WTC11 (cell line): ENCODE data around the gene HIVEP2. TPM values are rescaled to one million over a fixed set of nuclear protein-coding genes. Genes with fewer than 3 reads are reported as not detected.

Source experiments
- ATAC-seq: fragments of 200-7000 bp; cut with Tn5 transposase; 2 replicates; pipeline ENCODE4 v1.10.0; 2021; ENCODE audit warnings: mild to moderate bottlenecking, moderate library complexity
- CTCF ChIA-PET: fragments of 300-600 bp; sonication (Branson Sonifier 250); formaldehyde crosslinking; loops from one replicate; lab custom pipeline; 2021; ENCODE audit warnings: antibody characterized with exemption; lab: Charles Lee
- POLR2A ChIA-PET: fragments of 350-600 bp; sonication (Branson Sonifier 250); formaldehyde crosslinking; loops from one replicate; lab custom pipeline; 2021; ENCODE audit warnings: antibody characterized with exemption; lab: Charles Lee
- DNase-seq: peaks from one replicate; pipeline ENCODE4 v3.0.0; 2021; ENCODE audit warnings: low spot score
- H3K27ac Mint-ChIP-seq: 2 replicates; pipeline ENCODE4 v1.8.0; 2021; ENCODE audit warnings: mixed read lengths
- H3K27me3 Mint-ChIP-seq: 2 replicates; pipeline ENCODE4 v1.8.0; 2021; ENCODE audit warnings: low read depth, mild to moderate bottlenecking, moderate library complexity, mixed read lengths
- H3K36me3 Mint-ChIP-seq: 2 replicates; pipeline ENCODE4 v1.8.0; 2021; ENCODE audit warnings: mixed read lengths
- H3K4me1 Mint-ChIP-seq: 2 replicates; pipeline ENCODE4 v1.8.0; 2022; ENCODE audit warnings: mixed read lengths
- H3K4me3 Mint-ChIP-seq: 2 replicates; pipeline ENCODE4 v1.8.0; 2021; ENCODE audit warnings: mild to moderate bottlenecking, moderate library complexity, mixed read lengths
- H3K9me3 Mint-ChIP-seq: 2 replicates; pipeline ENCODE4 v1.8.0; 2021; ENCODE audit warnings: mixed read lengths
- ARID4B ChIP-seq: sonication (generic); formaldehyde crosslinking; IDR thresholded peaks from 2 replicates; pipeline ENCODE4 v1.8.0; 2023; ENCODE audit warnings: missing genetic modification reagents, mild to moderate bottlenecking, borderline replicate concordance
- ATF3 ChIP-seq: sonication (generic); formaldehyde crosslinking; conservative IDR thresholded peaks from 2 replicates; pipeline ENCODE4 v1.8.1; 2022; ENCODE audit warnings: mild to moderate bottlenecking, missing genetic modification reagents
- ATF6 ChIP-seq: sonication (generic); formaldehyde crosslinking; IDR thresholded peaks from 2 replicates; pipeline ENCODE4 v1.8.1; 2023; ENCODE audit warnings: mild to moderate bottlenecking, missing genetic modification reagents
- E2F5 ChIP-seq: sonication (generic); formaldehyde crosslinking; IDR thresholded peaks from 2 replicates; pipeline ENCODE4 v1.8.1; 2022; ENCODE audit warnings: mild to moderate bottlenecking, moderate library complexity, missing genetic modification reagents
- EMX1 ChIP-seq: fragments of 250-450 bp; sonication (Bioruptor Pico); IDR thresholded peaks from 2 replicates; pipeline ENCODE4 v1.8.0; 2021; ENCODE audit warnings: mild to moderate bottlenecking
- ESRRA ChIP-seq: sonication (generic); formaldehyde crosslinking; IDR thresholded peaks from 2 replicates; pipeline ENCODE4 v1.8.1; 2022; ENCODE audit warnings: mild to moderate bottlenecking, missing genetic modification reagents, borderline replicate concordance
- FOXK1 ChIP-seq: sonication (generic); formaldehyde crosslinking; IDR thresholded peaks from 2 replicates; pipeline ENCODE4 v1.8.0; 2022; ENCODE audit warnings: mild to moderate bottlenecking, moderate library complexity, missing genetic modification reagents
- GABPB1 ChIP-seq: sonication (generic); formaldehyde crosslinking; IDR thresholded peaks from 2 replicates; pipeline ENCODE4 v1.8.1; 2023; ENCODE audit warnings: mild to moderate bottlenecking, missing genetic modification reagents
- KAT7 ChIP-seq: sonication (generic); formaldehyde crosslinking; IDR thresholded peaks from 2 replicates; pipeline ENCODE4 v1.8.1; 2023; ENCODE audit warnings: missing genetic modification reagents, mild to moderate bottlenecking, borderline replicate concordance
- MAX ChIP-seq: sonication (generic); formaldehyde crosslinking; IDR thresholded peaks from 2 replicates; pipeline ENCODE4 v1.8.0; 2022; ENCODE audit warnings: mild to moderate bottlenecking, missing genetic modification reagents
- MYBL2 ChIP-seq: sonication (generic); formaldehyde crosslinking; IDR thresholded peaks from 2 replicates; pipeline ENCODE4 v1.8.1; 2023; ENCODE audit warnings: mild to moderate bottlenecking, moderate library complexity, missing genetic modification reagents
- PRRX2 ChIP-seq: fragments of 250-450 bp; sonication (Bioruptor Pico); IDR thresholded peaks from 2 replicates; pipeline ENCODE4 v1.8.0; 2021; ENCODE audit warnings: mild to moderate bottlenecking
- SP1 ChIP-seq: sonication (generic); formaldehyde crosslinking; conservative IDR thresholded peaks from 2 replicates; pipeline ENCODE4 v1.8.1; 2022; ENCODE audit warnings: missing genetic modification reagents
- STAT6 ChIP-seq: sonication (generic); formaldehyde crosslinking; conservative IDR thresholded peaks from 2 replicates; pipeline ENCODE4 v1.8.1; 2023; ENCODE audit warnings: mild to moderate bottlenecking, low read depth, missing genetic modification reagents, moderate library complexity
- TP53 ChIP-seq: sonication (generic); formaldehyde crosslinking; IDR thresholded peaks from 2 replicates; pipeline ENCODE4 v1.8.1; 2023; ENCODE audit warnings: mild to moderate bottlenecking, missing genetic modification reagents
- USF2 ChIP-seq: sonication (generic); formaldehyde crosslinking; IDR thresholded peaks from 2 replicates; pipeline ENCODE4 v1.8.1; 2023; ENCODE audit warnings: mild to moderate bottlenecking, missing genetic modification reagents, moderate library complexity
- ZMAT4 ChIP-seq: fragments of 250-450 bp; sonication (Bioruptor Pico); IDR thresholded peaks from 2 replicates; pipeline ENCODE4 v1.9.0; 2021; ENCODE audit warnings: mild to moderate bottlenecking
- ZNF121 ChIP-seq: sonication (generic); formaldehyde crosslinking; IDR thresholded peaks from 2 replicates; pipeline ENCODE4 v1.8.0; 2023; ENCODE audit warnings: missing genetic modification reagents
- ZNF423 ChIP-seq: fragments of 250-450 bp; sonication (Bioruptor Pico); IDR thresholded peaks from 2 replicates; pipeline ENCODE4 v2.1.2; 2022; ENCODE audit warnings: mild to moderate bottlenecking, moderate library complexity
- total RNA-seq: library from RNA; stranded (reverse); gene quantifications from 3 replicates; pipeline ENCODE4 v1.2.3, GENCODE V29; 2021

Gene HIVEP2
- total RNA-seq, 1 experiment from 2014 or later: 11.5 TPM

GRCh38 chr6:142946924-142947713, 2.1 kb upstream of the HIVEP2 start:
- peak; percentile 2 for ATAC-seq
- H3K36me3 Mint-ChIP-seq: no peaks in the 10 kb centered on the region
- peak overlapping the region; percentile 84 for H3K4me3 Mint-ChIP-seq
- peak overlapping the region; percentile 98 for H3K27ac Mint-ChIP-seq
- peaks cover 10% of the 10 kb centered on the region for H3K27me3 Mint-ChIP-seq
- no peaks in the 10 kb centered on the region for H3K9me3 Mint-ChIP-seq
- peaks cover 35% of the 10 kb centered on the region for H3K4me1 Mint-ChIP-seq
- TF ChIP-seq ZNF121 (CRISPR knock-in tag) (no peak), ZMAT4 (CRISPR knock-in tag) (0 out of 2 replicates have a peak, but pooled peaks have one; percentile 3), ARID4B (CRISPR knock-in tag) (0 out of 2 replicates have a peak, but pooled peaks have one; percentile 27), PRRX2 (CRISPR knock-in tag) (0 out of 2 replicates have a peak, but pooled peaks have one; percentile 19), FOXK1 (CRISPR knock-in tag) (peak; percentile 62), ZNF423 (CRISPR knock-in tag) (peak; percentile 90)
- ChIA-PET POLR2A (interaction anchor here (0.6 to 1.0 kb wide), 2 partner anchors 20 to 98 kb away, joined by 3 to 5 read pairs; no protein-coding TSS in a partner anchor), CTCF (interaction anchor here (1.2 kb wide), 1 partner anchor 80 kb away, joined by 4 read pairs; no protein-coding TSS in a partner anchor)
- DNase-seq: peak; percentile 59

- DNase-seq (peak; percentile 96), ATAC-seq (peak; percentile 51)
- ChIA-PET CTCF (interaction anchor here (1.2 kb wide), 1 partner anchor 80 kb away, joined by 4 read pairs; no protein-coding TSS in a partner anchor), POLR2A (interaction anchor here (0.6 to 1.0 kb wide), 2 partner anchors 20 to 98 kb away, joined by 3 to 5 read pairs; no protein-coding TSS in a partner anchor)
- peaks cover 10% of the 10 kb centered on the region for H3K27me3 Mint-ChIP-seq
- no peaks in the 10 kb centered on the region for H3K9me3 Mint-ChIP-seq
- H3K36me3 Mint-ChIP-seq: no peaks in the 10 kb centered on the region
- H3K4me3 Mint-ChIP-seq: peak overlapping the region; percentile 84
- peaks cover 42% of the 10 kb centered on the region for H3K4me1 Mint-ChIP-seq
- peak overlapping the region; percentile 98 for H3K27ac Mint-ChIP-seq
- TF ChIP-seq EMX1 (CRISPR knock-in tag): no peak
- TF ChIP-seq KAT7 (CRISPR knock-in tag): no peak
- TF ChIP-seq GABPB1 (CRISPR knock-in tag): no peak
- no peak for TF ChIP-seq ATF3 (CRISPR knock-in tag)
- no peak for TF ChIP-seq STAT6 (CRISPR knock-in tag)
- 0 out of 2 replicates have a peak, but pooled peaks have one; percentile 54 for TF ChIP-seq MYBL2 (CRISPR knock-in tag)
- no peak; the same call in 1 of the 2 replicates for TF ChIP-seq MAX
- TF ChIP-seq TP53 (CRISPR knock-in tag): no peak; the same call in 1 of the 2 replicates
- no peak for TF ChIP-seq USF2 (CRISPR knock-in tag)
- TF ChIP-seq ZNF423 (CRISPR knock-in tag): no peak
- peak; percentile 62 for TF ChIP-seq SP1 (CRISPR knock-in tag)
- no peak for TF ChIP-seq ESRRA (CRISPR knock-in tag)
- TF ChIP-seq ATF6 (CRISPR knock-in tag): no peak
- 0 out of 2 replicates have a peak, but pooled peaks have one; percentile 9 for TF ChIP-seq E2F5 (CRISPR knock-in tag)
These were observed 1.4 kb upstream of the HIVEP2 start for GRCh38 chr6:142946181-142946923.
